ENCODE data around the gene HES5.

Gene HES5

GRCh38 chr1:2479186-2479585 lies 50.9 kb downstream of the HES5 start:
- no peak for DNase-seq (ENCODE audit: low read depth)
